Thoracic aorta (tissue), 2 donors: ENCODE results near the gene ZNRD2. TPM values are rescaled to one million over a fixed set of nuclear protein-coding genes. Genes with fewer than 3 reads are reported as not detected.
A peak's percentile ranks its signal among the peaks of the same experiment; 100 is the strongest.

Source experiments
- ATAC-seq: fragments of 150-250 bp; one replicate; pipeline ENCODE4 v1.8.0; 2017; ENCODE audit warnings: low read depth; ENCODE audit not compliant: insufficient number of reproducible peaks, low FRiP score
- DNase-seq: peaks from one replicate; pipeline ENCODE4 v3.0.0-alpha.2; 2020; ENCODE audit warnings: low spot score
- H3K27ac ChIP-seq, 2 donors: fragments of 200-600 bp; sonication (generic); 1 replicate in 1 of 2; 2 replicates in 1 of 2; pipeline ENCODE4 v1.5.1; 2016; ENCODE audit warnings: mild to moderate bottlenecking in 2 of 2, moderate library complexity in 2 of 2
- H3K27me3 ChIP-seq: fragments of 200-600 bp; sonication (generic); replicated peaks from 2 replicates; pipeline ENCODE4 v1.6.0; 2016; ENCODE audit warnings: mild to moderate bottlenecking; ENCODE audit not compliant: insufficient read depth
- H3K36me3 ChIP-seq: fragments of 200-600 bp; sonication (generic); one replicate; pipeline ENCODE4 v1.5.1; 2016
- H3K4me1 ChIP-seq, 2 donors: fragments of 200-600 bp; sonication (generic); 1 replicate in 1 of 2; 2 replicates in 1 of 2; pipeline versions ENCODE4 v1.5.1 to v1.6.0; 2016; ENCODE audit warnings: low read depth in 2 of 2, mild to moderate bottlenecking in 1 of 2; ENCODE audit not compliant: control insufficient read depth in 1 of 2
- H3K4me3 ChIP-seq: fragments of 200-600 bp; sonication (generic); 2 replicates; pipeline ENCODE4 v1.5.1; 2016; ENCODE audit warnings: mild to moderate bottlenecking
- H3K9me3 ChIP-seq: fragments of 200-600 bp; sonication (generic); 2 replicates; pipeline ENCODE4 v1.5.1; 2016
- CTCF ChIP-seq: fragments of 200-600 bp; sonication (generic); IDR thresholded peaks from one replicate; pipeline ENCODE4 v1.5.1; 2019; ENCODE audit warnings: antibody characterized with exemption
- total RNA-seq, 2 donors: library from RNA; depleted of rRNA; stranded (reverse); fragments of >200 nt; gene quantifications; one replicate each; pipeline versions ENCODE4 v1.1.0 to v1.2.3, GENCODE V29; 2016

Gene ZNRD2
- total RNA-seq, 2 donors from 2014 or later: 38.4 to 51.7 TPM

DNA sequence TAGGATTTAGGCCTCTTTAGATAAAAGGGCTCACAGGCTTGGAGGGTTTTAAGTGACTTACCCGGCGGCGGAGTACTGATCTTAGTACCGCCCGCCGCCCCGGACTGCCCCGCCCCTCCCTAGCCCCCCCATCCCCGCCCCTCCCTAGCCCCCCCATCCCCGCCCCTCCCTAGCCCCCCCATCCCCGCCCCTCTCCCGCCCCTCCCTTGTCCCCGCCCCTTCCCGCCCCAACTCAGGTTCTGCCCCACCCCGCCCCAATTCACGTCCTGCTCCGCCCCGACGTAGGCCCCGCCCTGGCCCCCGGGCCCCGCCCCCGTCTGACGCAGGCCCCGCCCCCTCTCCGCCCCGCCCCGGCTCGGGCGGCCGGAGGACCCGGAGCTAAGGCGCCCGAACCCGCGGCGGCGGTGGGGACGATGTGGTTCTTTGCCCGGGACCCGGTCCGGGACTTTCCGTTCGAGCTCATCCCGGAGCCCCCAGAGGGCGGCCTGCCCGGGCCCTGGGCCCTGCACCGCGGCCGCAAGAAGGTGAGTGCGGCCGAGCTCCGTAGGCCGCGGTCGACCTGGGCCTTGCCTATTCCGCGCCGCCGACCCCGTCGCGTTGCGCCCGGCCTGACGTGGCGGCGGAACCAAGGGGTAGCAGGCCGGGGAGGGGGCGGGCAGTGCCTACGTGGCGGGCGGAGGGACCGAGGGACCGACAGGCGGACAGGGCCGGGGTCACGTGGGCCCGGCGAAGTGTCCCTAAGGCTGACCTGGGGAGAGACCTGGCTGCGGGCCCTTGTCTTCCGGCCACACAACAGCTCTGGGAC lies 45.3 kb upstream of the ZNRD2 start, which contains the start of gene SCYL1:
SCYL1 (plus strand) TSS at position 343 of the 805 bp plus-strand sequence; CDS start at position 414, 71 bp downstream.
- no peaks in the 10 kb centered on the region for H3K9me3 ChIP-seq
- no peak for TF ChIP-seq CTCF
- no peaks in the 10 kb centered on the region for H3K27me3 ChIP-seq
- peaks cover 6% of the 10 kb centered on the region for H3K36me3 ChIP-seq
- DNase-seq: no peak
- peak within 1 kb of the TSS; percentile 99 for H3K4me3 ChIP-seq
- ATAC-seq: peak; percentile 62
- H3K4me1 ChIP-seq: peaks cover 14 to 26% of the 10 kb centered on the region in 2 donors
- H3K27ac ChIP-seq: peak within 1 kb of the TSS; percentile 87 to 90

- Histone ChIP-seq H3K36me3 (peaks cover 15% of the 10 kb centered on the region), H3K9me3 (no peaks in the 10 kb centered on the region), H3K4me3 (peak overlapping the region; percentile 99), H3K27ac (peak overlapping the region; percentile 87 to 90), H3K27me3 (no peaks in the 10 kb centered on the region), H3K4me1 (peaks cover 14 to 26% of the 10 kb centered on the region in 2 donors)
- ATAC-seq (no peak), DNase-seq (no peak)
- no peak for TF ChIP-seq CTCF
These were observed 44.5 kb upstream of the ZNRD2 start for GRCh38 chr11:65525546-65526480.

DNA sequence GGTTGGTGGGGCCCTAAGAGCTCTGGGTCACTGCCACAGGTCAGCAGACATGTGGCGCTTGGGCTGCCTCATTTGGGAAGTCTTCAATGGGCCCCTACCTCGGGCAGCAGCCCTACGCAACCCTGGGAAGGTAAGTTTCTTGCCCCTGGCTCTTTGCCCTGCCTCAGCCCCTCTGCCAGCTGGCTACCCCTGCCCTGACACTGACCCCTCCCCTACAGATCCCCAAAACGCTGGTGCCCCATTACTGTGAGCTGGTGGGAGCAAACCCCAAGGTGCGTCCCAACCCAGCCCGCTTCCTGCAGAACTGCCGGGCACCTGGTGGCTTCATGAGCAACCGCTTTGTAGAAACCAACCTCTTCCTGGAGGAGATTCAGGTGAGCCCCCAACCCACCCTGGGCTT lies 43.5 kb upstream of the ZNRD2 start:
- ATAC-seq (no peak), DNase-seq (no peak)
- peaks cover 24% of the 10 kb centered on the region for H3K36me3 ChIP-seq
- no peak overlapping the region for H3K27ac ChIP-seq
- TF ChIP-seq CTCF: no peak
- H3K27me3 ChIP-seq: no peaks in the 10 kb centered on the region
- no peaks in the 10 kb centered on the region for H3K9me3 ChIP-seq
- H3K4me3 ChIP-seq: no peak overlapping the region
- peaks cover 14 to 26% of the 10 kb centered on the region in 2 donors for H3K4me1 ChIP-seq

- Histone ChIP-seq H3K36me3 (peaks cover 41% of the 10 kb centered on the region), H3K27me3 (no peaks in the 10 kb centered on the region), H3K9me3 (no peaks in the 10 kb centered on the region), H3K4me1 (peaks cover 12 to 25% of the 10 kb centered on the region in 2 donors), H3K4me3 (no peak overlapping the region), H3K27ac (no peak overlapping the region)
- TF ChIP-seq CTCF: no peak
- no peak for ATAC-seq
- no peak for DNase-seq
These were observed 41.4 kb upstream of the ZNRD2 start for GRCh38 chr11:65528819-65529350.
